HUES64 (cell line): Measurements from ENCODE around the gene SYNE1.

Source experiments
- H3K27ac ChIP-seq: 2 replicates; pipeline ENCODE4 v1.7.0; 2013; ENCODE audit warnings: low read depth, low read length, inconsistent platforms
- H3K27me3 ChIP-seq: 2 replicates; pipeline ENCODE4 v1.6.1; 2013; ENCODE audit warnings: mild to moderate bottlenecking, low read length; ENCODE audit not compliant: insufficient read depth
- H3K36me3 ChIP-seq: 2 replicates; pipeline ENCODE4 v1.6.1; 2013; ENCODE audit warnings: mild to moderate bottlenecking, low read length; ENCODE audit not compliant: insufficient read depth
- H3K4me1 ChIP-seq: 2 replicates; pipeline ENCODE4 v1.6.1; 2013; ENCODE audit warnings: mild to moderate bottlenecking, low read length, moderate library complexity; ENCODE audit not compliant: insufficient read depth
- H3K4me3 ChIP-seq: 2 replicates; pipeline ENCODE4 v1.5.1; 2013; ENCODE audit warnings: mild to moderate bottlenecking, low read length, moderate library complexity
- H3K9ac ChIP-seq: 2 replicates; pipeline ENCODE4 v1.6.1; 2013; ENCODE audit warnings: mild to moderate bottlenecking, low read depth, low read length
- H3K9me3 ChIP-seq: 2 replicates; pipeline ENCODE4 v1.6.1; 2013; ENCODE audit warnings: low read depth, low read length; ENCODE audit not compliant: insufficient read depth
- WGBS: fragments of 150-250, 120-280 bp; methylation state at CpG from one replicate; pipeline ENCODE4 v1.1.7; 2013; ENCODE audit warnings: missing lambda C conversion rate; 5-methylcytosine and 5-hydroxymethylcytosine counted together

The SYNE1 gene

GRCh38 chr6:152587473-152587872, 49.7 kb downstream of the SYNE1 start:
- Histone ChIP-seq H3K27ac (no peak overlapping the region), H3K4me1 (no peaks in the 10 kb centered on the region), H3K36me3 (no peaks in the 10 kb centered on the region), H3K9me3 (no peaks in the 10 kb centered on the region), H3K9ac (no peak overlapping the region), H3K4me3 (no peak overlapping the region), H3K27me3 (no peaks in the 10 kb centered on the region)
- 100% methylated on average over 1 of the region's 1 CpG for WGBS

DNA sequence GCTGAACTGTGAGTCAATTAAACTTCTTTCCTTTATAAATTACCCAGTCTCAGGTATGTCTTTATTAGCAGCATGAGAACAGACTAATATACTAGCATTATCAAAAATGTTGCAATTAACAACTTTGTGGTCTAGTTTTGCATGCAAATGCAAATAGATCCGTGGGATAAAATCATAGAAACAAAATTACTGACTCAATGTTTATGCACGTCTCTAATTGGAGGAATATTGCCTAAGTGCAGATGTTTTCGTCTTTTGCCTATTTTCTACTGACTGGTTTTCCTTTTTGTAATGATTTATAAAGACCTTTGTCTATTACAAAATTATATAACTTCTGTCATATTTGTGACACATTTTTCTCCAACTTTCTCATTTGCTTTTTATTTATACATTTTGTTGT, 51.9 kb downstream of the SYNE1 start:
- Histone ChIP-seq H3K9ac (no peak overlapping the region), H3K36me3 (no peaks in the 10 kb centered on the region), H3K27ac (no peak overlapping the region), H3K27me3 (no peaks in the 10 kb centered on the region), H3K4me1 (no peaks in the 10 kb centered on the region), H3K4me3 (no peak overlapping the region), H3K9me3 (no peaks in the 10 kb centered on the region)
- 86% methylated on average over 3 of the region's 3 CpGs for WGBS

DNA sequence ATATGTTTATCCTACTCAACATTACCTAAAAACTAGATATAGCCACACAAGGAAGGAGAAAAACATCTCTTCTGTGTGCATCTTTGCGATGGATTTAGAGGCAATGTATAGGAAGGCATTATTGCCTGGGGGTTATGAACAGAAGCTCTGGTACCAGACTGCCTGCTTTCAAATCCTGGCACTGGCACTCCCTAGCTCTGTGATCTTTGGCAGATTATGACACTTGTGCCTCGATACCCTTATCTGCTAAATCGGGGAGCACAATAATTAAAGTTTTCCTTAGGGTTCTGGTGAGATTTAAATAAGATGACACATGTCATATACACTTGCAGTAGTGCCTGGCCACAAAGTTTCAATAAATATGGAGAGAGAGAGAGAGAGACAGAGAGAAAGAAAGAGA, 53.3 kb downstream of the SYNE1 start:
- H3K9ac ChIP-seq, result no peak overlapping the region
- H3K4me3 ChIP-seq, result no peak overlapping the region
- no peaks in the 10 kb centered on the region for H3K9me3 ChIP-seq
- H3K27ac ChIP-seq, result no peak overlapping the region
- no peaks in the 10 kb centered on the region for H3K36me3 ChIP-seq
- 91% methylated on average over 3 of the region's 3 CpGs for WGBS
- H3K27me3 ChIP-seq, result no peaks in the 10 kb centered on the region
- no peaks in the 10 kb centered on the region for H3K4me1 ChIP-seq

- Histone ChIP-seq H3K4me1 (no peaks in the 10 kb centered on the region), H3K27ac (no peak overlapping the region), H3K9me3 (no peaks in the 10 kb centered on the region), H3K36me3 (no peaks in the 10 kb centered on the region), H3K9ac (no peak overlapping the region), H3K4me3 (no peak overlapping the region), H3K27me3 (no peaks in the 10 kb centered on the region)
- 100% methylated on average over 1 of the region's 1 CpG for WGBS
These were observed 60.6 kb downstream of the SYNE1 start for GRCh38 chr6:152576525-152576924.

- WGBS, result 96% methylated on average over 3 of the region's 4 CpGs
- Histone ChIP-seq H3K4me1 (0 out of 2 replicates have a peak, but pooled peaks cover 3% of the 10 kb centered on the region), H3K36me3 (no peaks in the 10 kb centered on the region), H3K9me3 (no peaks in the 10 kb centered on the region), H3K9ac (no peak overlapping the region), H3K27me3 (no peaks in the 10 kb centered on the region), H3K4me3 (no peak overlapping the region), H3K27ac (no peak overlapping the region)
These were observed 61.5 kb downstream of the SYNE1 start for GRCh38 chr6:152575621-152576150.

- WGBS, result 87% methylated on average over 1 of the region's 2 CpGs
- Histone ChIP-seq H3K4me3 (no peak overlapping the region), H3K4me1 (0 out of 2 replicates have a peak, but pooled peaks cover 4% of the 10 kb centered on the region), H3K27me3 (no peaks in the 10 kb centered on the region), H3K9ac (no peak overlapping the region), H3K9me3 (no peaks in the 10 kb centered on the region), H3K36me3 (no peaks in the 10 kb centered on the region), H3K27ac (no peak overlapping the region)
These were observed 62.0 kb downstream of the SYNE1 start for GRCh38 chr6:152575161-152575560.

DNA sequence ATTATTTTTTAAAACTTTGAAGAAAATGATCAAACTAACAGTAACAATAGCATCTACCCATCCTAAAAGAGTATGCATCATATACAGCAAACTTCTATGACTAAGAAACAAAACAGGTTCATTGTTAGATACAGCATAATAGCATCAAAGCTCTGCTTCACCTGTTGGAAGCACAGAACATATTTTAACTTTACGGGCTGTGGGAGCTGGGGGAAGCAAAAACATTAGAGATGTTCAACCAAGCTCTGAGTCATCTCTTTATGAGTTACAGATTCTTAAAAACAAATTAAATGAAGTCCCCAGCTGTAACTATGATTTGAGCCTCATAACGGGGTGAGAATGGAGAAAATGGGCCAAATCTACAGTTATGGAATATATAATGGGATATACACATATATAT, 63.4 kb downstream of the SYNE1 start:
- no CpG with 5 or more reads among the region's 2 CpGs for WGBS
- Histone ChIP-seq H3K9ac (no peak overlapping the region), H3K9me3 (no peaks in the 10 kb centered on the region), H3K4me1 (0 out of 2 replicates have a peak, but pooled peaks cover 4% of the 10 kb centered on the region), H3K4me3 (no peak overlapping the region), H3K27me3 (no peaks in the 10 kb centered on the region), H3K27ac (no peak overlapping the region), H3K36me3 (no peaks in the 10 kb centered on the region)

DNA sequence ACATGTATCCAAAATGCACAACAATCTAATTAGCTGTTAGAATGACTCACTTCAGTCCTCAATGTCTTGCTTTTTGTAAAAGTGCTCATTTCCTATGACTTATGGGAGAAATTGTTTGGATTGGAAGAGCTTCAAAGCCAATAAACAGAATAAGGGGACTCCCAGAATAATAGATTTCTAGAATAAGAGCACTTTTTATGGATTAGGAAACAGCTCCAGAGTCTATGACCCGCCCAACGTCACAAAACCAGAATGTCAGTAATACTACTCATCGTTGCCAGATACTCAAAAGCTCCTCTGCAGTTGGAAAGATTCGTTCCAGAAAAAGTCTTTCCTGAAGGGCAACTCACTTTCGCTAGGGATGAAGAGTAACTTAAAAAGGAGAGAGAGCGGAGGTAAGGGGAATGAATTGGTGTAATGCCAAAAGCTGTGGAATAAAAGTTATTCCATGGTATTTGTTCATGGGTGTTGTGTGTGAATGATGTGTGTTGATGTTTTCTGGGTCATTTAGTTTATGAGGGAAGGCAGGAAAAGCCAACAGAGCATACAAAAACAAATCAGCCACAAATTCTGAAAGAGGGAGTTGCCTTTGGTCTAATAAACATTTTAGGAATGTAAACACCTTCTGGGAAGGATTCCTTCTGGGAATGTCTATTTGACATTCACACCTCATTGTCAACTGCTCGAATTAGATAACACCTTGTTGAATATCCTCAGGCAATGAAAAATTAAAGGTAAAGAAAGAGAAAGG, 64.6 kb downstream of the SYNE1 start:
- Histone ChIP-seq H3K27ac (no peak overlapping the region), H3K27me3 (no peaks in the 10 kb centered on the region), H3K9me3 (no peaks in the 10 kb centered on the region), H3K4me1 (0 out of 2 replicates have a peak, but pooled peaks cover 4% of the 10 kb centered on the region), H3K9ac (no peak overlapping the region), H3K36me3 (no peaks in the 10 kb centered on the region), H3K4me3 (no peak overlapping the region)
- WGBS, result 87% methylated on average over 7 of the region's 7 CpGs

DNA sequence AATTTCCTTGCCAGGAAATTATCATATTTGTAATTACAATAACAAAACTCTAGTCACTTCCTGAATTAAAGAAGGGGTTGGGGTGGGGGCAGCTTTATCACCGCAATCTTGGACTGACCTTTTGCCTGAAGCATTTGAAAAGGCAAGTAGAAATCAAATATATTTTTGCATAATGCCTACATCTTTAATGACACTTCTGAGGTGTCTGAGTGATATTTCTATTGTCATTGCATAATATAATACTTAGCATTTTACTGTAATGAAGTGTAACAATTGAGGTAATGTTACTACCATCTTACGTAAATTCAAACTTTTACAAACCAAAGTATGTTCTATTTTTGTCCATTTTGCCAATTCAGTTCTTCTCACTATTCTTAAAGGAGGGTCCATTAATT, 65.2 kb downstream of the SYNE1 start:
- no peak overlapping the region for H3K4me3 ChIP-seq
- H3K9ac ChIP-seq, result no peak overlapping the region
- H3K36me3 ChIP-seq, result no peaks in the 10 kb centered on the region
- 100% methylated on average over 1 of the region's 2 CpGs for WGBS
- H3K4me1 ChIP-seq, result 0 out of 2 replicates have a peak, but pooled peaks cover 4% of the 10 kb centered on the region
- no peaks in the 10 kb centered on the region for H3K27me3 ChIP-seq
- H3K27ac ChIP-seq, result no peak overlapping the region
- no peaks in the 10 kb centered on the region for H3K9me3 ChIP-seq

- WGBS, result no CpG with 5 or more reads among the region's 1 CpG
These were observed 66.1 kb downstream of the SYNE1 start for GRCh38 chr6:152571089-152571488.

DNA sequence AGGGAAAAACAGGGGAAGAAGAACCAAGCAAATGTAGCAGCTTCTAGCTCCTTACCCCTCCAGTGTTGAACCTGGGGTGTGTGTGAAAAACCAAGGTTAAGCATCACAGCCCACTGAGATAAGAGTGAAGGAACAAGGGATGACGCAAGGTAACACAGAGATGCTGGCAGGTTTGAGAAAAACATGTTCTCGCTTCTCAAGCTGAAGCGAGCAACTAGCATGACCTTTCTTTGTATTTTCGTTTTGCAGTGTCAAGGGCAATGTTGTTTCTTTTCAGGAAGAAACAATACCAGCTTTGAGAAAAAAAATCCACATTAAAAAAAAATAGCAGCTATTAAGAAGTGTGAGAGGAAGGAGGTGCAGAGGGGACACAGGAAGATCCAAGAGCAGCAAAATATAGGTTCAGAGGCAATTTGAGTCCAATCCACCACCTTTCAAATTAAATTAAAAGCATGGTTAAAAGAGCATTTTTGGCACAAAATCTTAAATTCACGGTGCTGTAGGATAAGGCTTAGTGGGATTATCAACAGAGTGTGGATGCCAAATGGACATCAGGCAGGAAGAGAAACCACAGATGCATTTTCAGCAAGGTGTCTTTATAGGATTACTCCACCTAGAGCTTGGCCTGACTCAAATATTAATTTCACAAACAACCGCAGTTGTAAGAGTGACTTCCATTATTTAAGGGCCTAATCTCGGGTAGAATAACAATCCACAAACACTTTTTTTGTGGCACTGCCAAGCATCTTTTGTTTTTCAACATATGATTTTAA, 70.9 kb downstream of the SYNE1 start:
- H3K36me3 ChIP-seq, result no peaks in the 10 kb centered on the region
- no peak overlapping the region for H3K27ac ChIP-seq
- H3K27me3 ChIP-seq, result no peaks in the 10 kb centered on the region
- 0 out of 2 replicates have a peak, but pooled peaks cover 4% of the 10 kb centered on the region for H3K4me1 ChIP-seq
- no peak overlapping the region for H3K9ac ChIP-seq
- WGBS, result 85% methylated on average over 7 of the region's 7 CpGs
- no peaks in the 10 kb centered on the region for H3K9me3 ChIP-seq
- no peak overlapping the region for H3K4me3 ChIP-seq

More at GRCh38 chr6:152571089-152571488, 66.1 kb downstream of the SYNE1 start:
- Histone ChIP-seq H3K27me3 (no peaks in the 10 kb centered on the region), H3K9me3 (no peaks in the 10 kb centered on the region), H3K36me3 (no peaks in the 10 kb centered on the region), H3K4me1 (0 out of 2 replicates have a peak, but pooled peaks cover 4% of the 10 kb centered on the region), H3K27ac (no peak overlapping the region), H3K9ac (no peak overlapping the region), H3K4me3 (no peak overlapping the region)
